Measurements from ENCODE around the gene HAP1.

The HAP1 gene

GRCh38 chr17:41739661-41740352 is 5.4 kb upstream of the HAP1 start:
- Mint-ChIP-seq H3K27ac (no peak overlapping the region), H3K9me3 (no peaks in the 10 kb centered on the region), H3K4me3 (no peak overlapping the region), H3K4me1 (peaks cover 6% of the 10 kb centered on the region), H3K27me3 (peaks cover 32% of the 10 kb centered on the region), H3K36me3 (no peaks in the 10 kb centered on the region)
- no peak for ATAC-seq

GRCh38 chr17:41738801-41739112 is 4.3 kb upstream of the HAP1 start:
- Mint-ChIP-seq H3K27ac (no peak overlapping the region), H3K9me3 (no peaks in the 10 kb centered on the region), H3K27me3 (peaks cover 42% of the 10 kb centered on the region), H3K4me1 (peaks cover 16% of the 10 kb centered on the region), H3K36me3 (no peaks in the 10 kb centered on the region), H3K4me3 (no peak overlapping the region)
- ATAC-seq, result no peak

- ATAC-seq, result peak; percentile 88
- H3K27me3 Mint-ChIP-seq, result peaks cover 47% of the 10 kb centered on the region
- H3K36me3 Mint-ChIP-seq, result no peaks in the 10 kb centered on the region
- no peaks in the 10 kb centered on the region for H3K9me3 Mint-ChIP-seq
- no peak overlapping the region for H3K27ac Mint-ChIP-seq
- H3K4me1 Mint-ChIP-seq, result peaks cover 21% of the 10 kb centered on the region
- H3K4me3 Mint-ChIP-seq, result no peak overlapping the region
These were observed 3.8 kb upstream of the HAP1 start for GRCh38 chr17:41738077-41738800.

- no peak for ATAC-seq
- Mint-ChIP-seq H3K27ac (no peak overlapping the region), H3K9me3 (no peaks in the 10 kb centered on the region), H3K4me3 (no peak overlapping the region), H3K4me1 (peaks cover 21% of the 10 kb centered on the region), H3K27me3 (peaks cover 53% of the 10 kb centered on the region), H3K36me3 (no peaks in the 10 kb centered on the region)
These were observed 3.2 kb upstream of the HAP1 start for GRCh38 chr17:41737680-41738023.

- Mint-ChIP-seq H3K27ac (no peak overlapping the region), H3K27me3 (peaks cover 58% of the 10 kb centered on the region), H3K4me3 (no peak overlapping the region), H3K4me1 (peaks cover 21% of the 10 kb centered on the region), H3K36me3 (no peaks in the 10 kb centered on the region), H3K9me3 (no peaks in the 10 kb centered on the region)
- no peak for ATAC-seq
These were observed 2.7 kb upstream of the HAP1 start for GRCh38 chr17:41736983-41737679.

GRCh38 chr17:41735744-41736143 is 1.3 kb upstream of the HAP1 start:
- Mint-ChIP-seq H3K4me3 (no peak overlapping the region), H3K27me3 (peaks cover 67% of the 10 kb centered on the region), H3K4me1 (peaks cover 21% of the 10 kb centered on the region), H3K9me3 (no peaks in the 10 kb centered on the region), H3K27ac (no peak overlapping the region), H3K36me3 (no peaks in the 10 kb centered on the region)
- no peak for ATAC-seq

GRCh38 chr17:41734949-41735313 is 488 bp upstream of the HAP1 start:
- no peak overlapping the region for H3K27ac Mint-ChIP-seq
- no peak for ATAC-seq
- peak overlapping the region; percentile 39 for H3K4me3 Mint-ChIP-seq
- H3K4me1 Mint-ChIP-seq, result peaks cover 21% of the 10 kb centered on the region
- no peaks in the 10 kb centered on the region for H3K9me3 Mint-ChIP-seq
- no peaks in the 10 kb centered on the region for H3K36me3 Mint-ChIP-seq
- peaks cover 74% of the 10 kb centered on the region for H3K27me3 Mint-ChIP-seq

GRCh38 chr17:41733348-41734138 is 900 bp downstream of the HAP1 start:
- Mint-ChIP-seq H3K27me3 (peaks cover 83% of the 10 kb centered on the region), H3K4me3 (peak overlapping the region; percentile 52), H3K36me3 (no peaks in the 10 kb centered on the region), H3K4me1 (peaks cover 21% of the 10 kb centered on the region), H3K27ac (no peak overlapping the region), H3K9me3 (no peaks in the 10 kb centered on the region)
- no peak for ATAC-seq

GRCh38 chr17:41731836-41732235 is 2.6 kb downstream of the HAP1 start:
- Mint-ChIP-seq H3K27me3 (peaks cover 85% of the 10 kb centered on the region), H3K27ac (no peak overlapping the region), H3K36me3 (no peaks in the 10 kb centered on the region), H3K9me3 (no peaks in the 10 kb centered on the region), H3K4me1 (peaks cover 30% of the 10 kb centered on the region), H3K4me3 (no peak overlapping the region)
- no peak for ATAC-seq

- ATAC-seq, result no peak
- H3K27me3 Mint-ChIP-seq, result peaks cover 74% of the 10 kb centered on the region
These were observed 4.0 kb downstream of the HAP1 start for GRCh38 chr17:41730479-41730878.

GRCh38 chr17:41728056-41728455 is 6.4 kb downstream of the HAP1 start:
- ATAC-seq, result peak; percentile 22
- peaks cover 9% of the 10 kb centered on the region for H3K4me1 Mint-ChIP-seq
- H3K9me3 Mint-ChIP-seq, result no peaks in the 10 kb centered on the region
- no peak overlapping the region for H3K4me3 Mint-ChIP-seq
- H3K36me3 Mint-ChIP-seq, result no peaks in the 10 kb centered on the region
- H3K27ac Mint-ChIP-seq, result no peak overlapping the region
- H3K27me3 Mint-ChIP-seq, result peaks cover 73% of the 10 kb centered on the region

More at GRCh38 chr17:41730479-41730878, 4.0 kb downstream of the HAP1 start:
- no peaks in the 10 kb centered on the region for H3K36me3 Mint-ChIP-seq
- peaks cover 30% of the 10 kb centered on the region for H3K4me1 Mint-ChIP-seq
- no peak overlapping the region for H3K4me3 Mint-ChIP-seq
- H3K9me3 Mint-ChIP-seq, result no peaks in the 10 kb centered on the region
- no peak overlapping the region for H3K27ac Mint-ChIP-seq

- Mint-ChIP-seq H3K27me3 (peaks cover 67% of the 10 kb centered on the region), H3K4me1 (peaks cover 9% of the 10 kb centered on the region), H3K27ac (no peak overlapping the region), H3K9me3 (no peaks in the 10 kb centered on the region), H3K4me3 (no peak overlapping the region), H3K36me3 (no peaks in the 10 kb centered on the region)
- no peak for ATAC-seq
These were observed 9.3 kb downstream of the HAP1 start for GRCh38 chr17:41725134-41725533.

GRCh38 chr17:41724476-41725050 is 9.9 kb downstream of the HAP1 start:
- Mint-ChIP-seq H3K4me3 (no peak overlapping the region), H3K4me1 (peaks cover 9% of the 10 kb centered on the region), H3K9me3 (no peaks in the 10 kb centered on the region), H3K27me3 (peaks cover 61% of the 10 kb centered on the region), H3K27ac (no peak overlapping the region), H3K36me3 (no peaks in the 10 kb centered on the region)
- no peak for ATAC-seq

- H3K4me3 Mint-ChIP-seq, result no peak overlapping the region
These were observed 10.5 kb downstream of the HAP1 start for GRCh38 chr17:41723801-41724475.

More at GRCh38 chr17:41723801-41724475, 10.5 kb downstream of the HAP1 start:
- Mint-ChIP-seq H3K36me3 (no peaks in the 10 kb centered on the region), H3K27ac (no peak overlapping the region), H3K4me1 (peaks cover 9% of the 10 kb centered on the region), H3K27me3 (peaks cover 59% of the 10 kb centered on the region), H3K9me3 (no peaks in the 10 kb centered on the region)
- ATAC-seq, result no peak

All from stimulated activated memory B cell treated with anti-CD40 and anti-IgM and Interleukin-4, amounts not matched to agents 10 μg/mL and 1 μg/mL and 100 μg/mL, for 72 hours (primary cell).